GM12872 (cell line): ENCODE results near the gene CDK14.

Experiments
- CTCF ChIP-seq: IDR thresholded peaks from 3 replicates; pipeline ENCODE4 v1.5.1; 2011; ENCODE audit warnings: low read depth, mild to moderate bottlenecking, low read length, moderate library complexity; ENCODE audit not compliant: insufficient read depth

The CDK14 gene

DNA sequence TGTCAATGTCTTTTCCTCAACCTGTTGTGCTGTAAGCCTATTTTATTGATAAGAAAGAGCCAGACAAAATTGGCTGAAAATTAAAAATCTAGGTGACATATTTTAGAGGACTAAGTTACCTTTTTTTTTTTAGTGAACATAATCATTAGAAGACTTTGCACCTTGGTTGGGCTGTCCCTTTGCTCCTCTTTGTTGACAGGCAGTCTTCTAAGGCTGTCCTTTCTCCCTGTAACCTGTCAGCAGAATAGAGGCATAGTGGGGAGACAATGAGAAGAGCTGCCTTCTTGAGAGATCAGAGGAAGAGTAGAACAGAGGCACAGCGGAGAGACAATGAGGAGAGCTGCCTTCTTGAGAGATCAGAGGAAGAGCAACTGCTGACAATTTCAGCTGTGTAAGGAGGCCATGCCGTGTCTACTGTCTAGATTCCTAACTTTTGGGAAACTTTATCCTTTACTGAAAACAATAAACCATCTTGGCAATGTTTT lies 429.8 kb downstream of the CDK14 start:
- TF ChIP-seq CTCF: no peak

DNA sequence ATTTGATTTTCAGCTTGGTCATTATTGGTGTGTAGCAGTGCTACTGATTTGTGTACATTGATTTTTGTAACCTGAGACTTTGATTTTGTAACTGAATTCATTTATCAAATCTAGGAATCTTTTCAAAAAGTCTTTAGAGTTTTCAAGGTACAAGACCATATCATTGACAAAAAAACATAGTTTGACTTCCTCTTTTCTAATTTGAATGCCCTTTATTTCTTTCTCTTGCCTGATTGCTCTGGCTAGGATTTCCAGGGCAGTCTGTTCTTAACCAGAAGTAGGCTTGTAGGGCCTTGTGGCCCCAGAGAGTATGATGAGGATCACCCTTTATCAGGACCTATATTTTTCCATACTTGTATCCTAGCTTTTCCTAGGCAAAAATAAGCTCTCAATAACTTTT lies 433.6 kb downstream of the CDK14 start:
- no peak for TF ChIP-seq CTCF

DNA sequence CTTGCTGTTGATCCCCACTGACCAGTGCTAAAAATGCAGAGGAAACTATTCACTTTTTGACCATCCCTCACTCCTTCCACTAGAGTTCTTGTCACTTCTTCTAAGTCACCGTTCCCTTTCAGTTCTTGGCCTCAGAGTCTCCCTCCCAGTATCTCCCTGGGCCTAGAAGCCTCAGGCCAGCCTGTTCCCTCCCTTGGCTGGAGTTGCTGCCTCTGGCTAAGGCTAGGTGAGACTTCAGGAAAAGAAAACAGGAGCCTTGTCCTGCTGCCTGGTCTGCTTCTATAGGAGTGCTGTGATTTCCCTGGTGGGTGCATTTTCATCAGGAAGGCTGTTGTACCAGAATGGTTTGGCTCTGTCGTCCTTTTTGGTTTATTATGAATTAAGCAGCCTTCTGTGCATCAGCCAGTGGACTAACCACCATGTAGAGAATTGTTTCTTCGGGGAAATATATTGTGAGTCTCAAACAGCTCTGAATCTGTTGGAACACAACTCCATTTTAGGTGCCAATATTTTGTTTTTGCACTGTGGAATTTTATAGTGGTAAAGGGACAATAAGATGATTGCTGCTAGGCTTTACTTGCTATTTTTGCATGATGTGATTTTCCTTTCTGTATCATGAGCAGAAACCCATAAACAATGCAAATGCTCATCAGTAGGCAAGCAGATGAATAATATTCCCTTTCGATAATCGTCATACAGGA lies 434.7 kb downstream of the CDK14 start:
- TF ChIP-seq CTCF: no peak

DNA sequence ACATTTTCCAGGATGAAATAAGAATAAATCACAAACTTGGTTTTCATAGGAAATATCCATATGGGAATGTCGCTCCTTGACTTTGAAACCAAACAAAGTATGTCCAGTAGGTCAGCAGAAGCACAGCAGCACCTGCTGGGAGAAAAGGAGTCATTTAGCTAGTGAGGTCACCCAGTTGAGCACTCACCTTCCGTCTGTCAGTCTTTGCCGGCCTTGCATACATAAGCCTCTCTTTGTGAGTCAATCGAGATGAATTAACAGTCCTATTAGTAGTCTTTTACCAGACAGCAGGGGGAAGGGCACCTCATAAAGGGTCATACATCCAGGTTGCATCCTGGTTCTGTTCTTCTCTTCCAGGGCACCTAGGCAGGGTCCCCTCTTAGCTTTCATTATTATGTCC lies 435.6 kb downstream of the CDK14 start:
- TF ChIP-seq CTCF: no peak

- TF ChIP-seq CTCF: no peak
Observed at GRCh38 chr7:91033574-91033973, 437.5 kb downstream of the CDK14 start.

DNA sequence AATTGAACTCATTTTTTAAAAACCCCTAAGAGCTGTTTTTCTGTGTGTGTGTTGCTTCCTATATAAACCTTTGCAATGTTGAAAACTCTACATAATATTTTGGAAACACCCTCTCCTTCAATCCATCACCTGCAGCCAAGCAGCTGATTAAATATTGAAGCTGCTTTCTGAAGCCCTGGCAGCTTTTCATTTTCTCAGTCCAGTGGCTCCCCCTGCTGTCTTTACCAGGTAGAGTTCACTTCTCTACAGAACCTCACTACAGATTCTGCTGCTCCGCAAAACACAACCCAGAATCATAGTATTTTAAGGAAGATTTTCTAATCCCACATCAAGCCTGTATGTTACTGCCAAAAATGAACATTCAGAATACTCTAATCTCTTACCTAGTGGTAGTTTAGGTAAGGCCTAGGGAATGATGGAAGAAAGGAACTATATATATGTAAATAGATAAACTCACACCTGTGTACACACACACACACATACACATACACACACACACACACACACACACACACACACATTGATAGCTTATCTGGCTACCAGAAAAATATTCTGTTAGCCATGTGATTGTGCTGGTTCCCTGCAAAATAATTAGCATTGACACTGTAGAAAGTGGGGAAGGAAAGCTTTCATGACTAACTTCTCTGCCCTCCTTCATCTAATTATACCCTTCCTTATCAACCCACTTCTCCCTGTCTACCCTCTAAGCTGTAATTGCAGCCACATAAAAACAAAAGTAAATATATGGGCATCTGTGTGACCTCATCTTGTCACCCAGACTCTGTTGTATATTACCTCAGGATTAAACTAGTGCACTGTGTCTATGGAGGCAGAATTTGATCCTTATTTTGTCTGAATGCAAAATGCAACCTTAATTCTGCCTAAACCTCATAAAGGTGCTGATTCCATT lies 438.6 kb downstream of the CDK14 start:
- TF ChIP-seq CTCF: peak; percentile 69

GRCh38 chr7:91039033-91039432 lies 442.9 kb downstream of the CDK14 start:
- TF ChIP-seq CTCF: no peak
